HepG2 (cell line): ENCODE measurements around the gene SERINC4. TPM values are rescaled to one million over a fixed set of nuclear protein-coding genes. Genes with fewer than 3 reads are reported as not detected.
A peak's percentile ranks its signal among the peaks of the same experiment; 100 is the strongest.

Source experiments
- ARNT ChIP-seq: fragments of 450-650 bp; IDR thresholded peaks from 2 replicates; pipeline ENCODE4 v1.6.1; 2017
- ATRX ChIP-seq: sonication (generic); formaldehyde crosslinking; IDR thresholded peaks from 2 replicates; pipeline ENCODE4 v1.4.0; 2020; ENCODE audit warnings: missing genetic modification reagents, borderline replicate concordance
- EEA1 ChIP-seq: sonication (generic); formaldehyde crosslinking; IDR thresholded peaks from 2 replicates; pipeline ENCODE4 v1.5.1; 2020; ENCODE audit warnings: mild to moderate bottlenecking, missing genetic modification reagents, borderline replicate concordance
- GFI1 ChIP-seq: sonication (generic); formaldehyde crosslinking; IDR thresholded peaks from 2 replicates; pipeline ENCODE4 v1.5.0; 2020; ENCODE audit warnings: missing genetic modification reagents, mild to moderate bottlenecking, borderline replicate concordance
- NFIC ChIP-seq: IDR thresholded peaks from 2 replicates; pipeline ENCODE4 v1.6.1; 2012; ENCODE audit warnings: mild to moderate bottlenecking, low read length, inconsistent platforms
- NFYC ChIP-seq: IDR thresholded peaks from 2 replicates; pipeline ENCODE4 v1.6.1; 2016; ENCODE audit warnings: missing genetic modification reagents, missing compliant biosample characterization
- PHF21A ChIP-seq: sonication (generic); formaldehyde crosslinking; IDR thresholded peaks from 2 replicates; pipeline ENCODE4 v1.5.0; 2020; ENCODE audit warnings: mild to moderate bottlenecking, missing genetic modification reagents
- POGZ ChIP-seq: sonication (generic); formaldehyde crosslinking; IDR thresholded peaks from 2 replicates; pipeline ENCODE4 v1.4.0; 2020; ENCODE audit warnings: mild to moderate bottlenecking, missing genetic modification reagents
- RFXANK ChIP-seq: IDR thresholded peaks from 2 replicates; pipeline ENCODE4 v1.6.1; 2016
- SMARCC2 ChIP-seq: fragments of 450-650 bp; IDR thresholded peaks from 2 replicates; pipeline ENCODE4 v1.6.1; 2017; ENCODE audit warnings: antibody characterized with exemption, mild to moderate bottlenecking
- SRF ChIP-seq: IDR thresholded peaks from 2 replicates; pipeline ENCODE4 v1.6.1; 2011; ENCODE audit warnings: mild to moderate bottlenecking, low read depth, low read length, moderate library complexity
- TEAD2 ChIP-seq: sonication (generic); formaldehyde crosslinking; IDR thresholded peaks from 2 replicates; pipeline ENCODE4 v1.9.0; 2021; ENCODE audit warnings: missing genetic modification reagents
- WIZ ChIP-seq: sonication (generic); formaldehyde crosslinking; IDR thresholded peaks from 2 replicates; pipeline ENCODE4 v1.5.1; 2020; ENCODE audit warnings: mild to moderate bottlenecking, missing genetic modification reagents
- ZBTB7A ChIP-seq: sonication (generic); formaldehyde crosslinking; IDR thresholded peaks from 2 replicates; pipeline ENCODE4 v1.8.0; 2022; ENCODE audit warnings: mild to moderate bottlenecking, missing genetic modification reagents
- ZKSCAN5 ChIP-seq: sonication (generic); formaldehyde crosslinking; IDR thresholded peaks from 2 replicates; pipeline ENCODE4 v1.5.1; 2020; ENCODE audit warnings: mild to moderate bottlenecking, missing genetic modification reagents
- ZNF432 ChIP-seq: sonication (generic); formaldehyde crosslinking; IDR thresholded peaks from 2 replicates; pipeline ENCODE4 v1.5.0; 2020; ENCODE audit warnings: missing genetic modification reagents, mild to moderate bottlenecking, borderline replicate concordance
- ZNF615 ChIP-seq: sonication (generic); formaldehyde crosslinking; IDR thresholded peaks from 2 replicates; pipeline ENCODE4 v1.5.0; 2020; ENCODE audit warnings: mild to moderate bottlenecking, missing genetic modification reagents, borderline replicate concordance
- ZSCAN22 ChIP-seq: sonication (generic); formaldehyde crosslinking; IDR thresholded peaks from 2 replicates; pipeline ENCODE4 v1.4.0; 2020; ENCODE audit warnings: mild to moderate bottlenecking, missing genetic modification reagents
- polyA plus RNA-seq, 8 experiments: library from polyadenylated mRNA; depleted of rRNA in 3 of 8; stranded (reverse) in 7 of 8; unstranded in 1 of 8; fragments of >200 nt; fragmentation: Illumina TruSeq in 4 of 8; extraction: Trizol in 4 of 8; gene quantifications; 2 replicates each; pipeline versions ENCODE4 v1.2.1 to v1.2.3, GENCODE V29; 2011 to 2016; ENCODE audit warnings: low read depth in 4 of 8, missing spikeins in 1 of 8, mixed read lengths in 1 of 8; ENCODE audit not compliant: insufficient read depth in 1 of 8
- total RNA-seq, 5 experiments: library from RNA; depleted of rRNA; stranded (reverse); fragments of >200 nt; fragmentation: Illumina TruSeq; extraction: Trizol; gene quantifications; 2 replicates each; pipeline ENCODE4 v1.2.3, GENCODE V29; 2016; ENCODE audit warnings: low read depth in 1 of 5
- TF ChIP-seq, protein P1 (sequence below): sonication (generic); formaldehyde crosslinking; conservative IDR thresholded peaks from 2 replicates; pipeline ENCODE4 v1.8.0; 2022; ENCODE audit warnings: low read depth, missing genetic modification reagents
- TF ChIP-seq, protein P2 (sequence below): sonication (generic); formaldehyde crosslinking; IDR thresholded peaks from 2 replicates; pipeline ENCODE4 v1.4.0; 2020; ENCODE audit warnings: mild to moderate bottlenecking, missing genetic modification reagents, borderline replicate concordance
- TF ChIP-seq, protein P3 (sequence below): sonication (generic); formaldehyde crosslinking; IDR thresholded peaks from 2 replicates; pipeline ENCODE4 v1.8.0; 2022; ENCODE audit warnings: mild to moderate bottlenecking, missing genetic modification reagents, borderline replicate concordance
- TF ChIP-seq, protein P4 (sequence below): sonication (generic); formaldehyde crosslinking; IDR thresholded peaks from 2 replicates; pipeline ENCODE4 v1.4.0; 2020; ENCODE audit warnings: mild to moderate bottlenecking, missing genetic modification reagents
- TF ChIP-seq, protein P5 (sequence below): sonication (generic); formaldehyde crosslinking; IDR thresholded peaks from 2 replicates; pipeline ENCODE4 v1.4.0; 2020; ENCODE audit warnings: missing genetic modification reagents; ENCODE audit errors: not compliant biosample characterization

Gene SERINC4
- total and polyA plus RNA-seq, 2 of the 13 experiments (the other 11 are each of a cell fraction or from before 2014, with no cell fraction given): not detected

DNA sequence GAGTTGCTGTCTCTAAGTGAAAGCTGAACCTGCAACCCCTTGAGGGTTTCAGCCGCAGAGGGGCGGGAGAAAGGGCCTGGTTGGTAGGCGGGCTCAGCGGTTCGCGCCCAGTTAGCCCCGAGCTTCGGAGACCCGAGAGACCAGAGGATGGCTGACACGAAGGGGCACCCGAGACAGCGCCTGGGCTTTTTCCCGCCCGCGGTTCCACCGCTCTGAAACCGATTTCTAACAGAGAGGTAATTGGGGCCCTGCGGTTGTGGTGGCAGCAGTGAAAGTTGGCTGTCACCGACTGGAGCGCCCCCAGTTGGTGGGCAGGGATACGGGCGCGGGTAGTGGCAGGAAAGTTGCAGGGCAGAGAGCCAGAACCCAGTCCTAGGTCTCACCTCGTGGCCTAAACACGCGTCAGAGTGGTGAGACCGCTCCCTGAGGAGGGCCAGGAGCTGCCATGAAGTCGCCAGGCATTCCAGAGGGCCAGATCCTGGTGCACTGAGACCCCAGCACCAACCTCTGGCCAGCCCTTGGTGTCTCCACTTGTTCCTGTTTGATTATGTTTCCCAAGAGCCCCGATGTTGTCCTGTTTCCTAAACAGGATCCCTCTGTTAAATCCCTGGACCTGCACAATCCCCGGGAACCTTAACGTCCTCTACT lies 22.6 kb downstream of the SERINC4 start (continued):
- no peak for TF ChIP-seq SRF
- no peak for TF ChIP-seq RFXANK (CRISPR knock-in tag)
- peak; percentile 56; the same call in 1 of the 2 replicates for TF ChIP-seq ZSCAN22
- TF ChIP-seq ARNT: no peak
- TF ChIP-seq, protein P1, sequence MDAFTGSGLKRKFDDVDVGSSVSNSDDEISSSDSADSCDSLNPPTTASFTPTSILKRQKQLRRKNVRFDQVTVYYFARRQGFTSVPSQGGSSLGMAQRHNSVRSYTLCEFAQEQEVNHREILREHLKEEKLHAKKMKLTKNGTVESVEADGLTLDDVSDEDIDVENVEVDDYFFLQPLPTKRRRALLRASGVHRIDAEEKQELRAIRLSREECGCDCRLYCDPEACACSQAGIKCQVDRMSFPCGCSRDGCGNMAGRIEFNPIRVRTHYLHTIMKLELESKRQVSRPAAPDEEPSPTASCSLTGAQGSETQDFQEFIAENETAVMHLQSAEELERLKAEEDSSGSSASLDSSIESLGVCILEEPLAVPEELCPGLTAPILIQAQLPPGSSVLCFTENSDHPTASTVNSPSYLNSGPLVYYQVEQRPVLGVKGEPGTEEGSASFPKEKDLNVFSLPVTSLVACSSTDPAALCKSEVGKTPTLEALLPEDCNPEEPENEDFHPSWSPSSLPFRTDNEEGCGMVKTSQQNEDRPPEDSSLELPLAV (CRISPR knock-in tag): no peak
- no peak for TF ChIP-seq SMARCC2
- TF ChIP-seq, protein P2, sequence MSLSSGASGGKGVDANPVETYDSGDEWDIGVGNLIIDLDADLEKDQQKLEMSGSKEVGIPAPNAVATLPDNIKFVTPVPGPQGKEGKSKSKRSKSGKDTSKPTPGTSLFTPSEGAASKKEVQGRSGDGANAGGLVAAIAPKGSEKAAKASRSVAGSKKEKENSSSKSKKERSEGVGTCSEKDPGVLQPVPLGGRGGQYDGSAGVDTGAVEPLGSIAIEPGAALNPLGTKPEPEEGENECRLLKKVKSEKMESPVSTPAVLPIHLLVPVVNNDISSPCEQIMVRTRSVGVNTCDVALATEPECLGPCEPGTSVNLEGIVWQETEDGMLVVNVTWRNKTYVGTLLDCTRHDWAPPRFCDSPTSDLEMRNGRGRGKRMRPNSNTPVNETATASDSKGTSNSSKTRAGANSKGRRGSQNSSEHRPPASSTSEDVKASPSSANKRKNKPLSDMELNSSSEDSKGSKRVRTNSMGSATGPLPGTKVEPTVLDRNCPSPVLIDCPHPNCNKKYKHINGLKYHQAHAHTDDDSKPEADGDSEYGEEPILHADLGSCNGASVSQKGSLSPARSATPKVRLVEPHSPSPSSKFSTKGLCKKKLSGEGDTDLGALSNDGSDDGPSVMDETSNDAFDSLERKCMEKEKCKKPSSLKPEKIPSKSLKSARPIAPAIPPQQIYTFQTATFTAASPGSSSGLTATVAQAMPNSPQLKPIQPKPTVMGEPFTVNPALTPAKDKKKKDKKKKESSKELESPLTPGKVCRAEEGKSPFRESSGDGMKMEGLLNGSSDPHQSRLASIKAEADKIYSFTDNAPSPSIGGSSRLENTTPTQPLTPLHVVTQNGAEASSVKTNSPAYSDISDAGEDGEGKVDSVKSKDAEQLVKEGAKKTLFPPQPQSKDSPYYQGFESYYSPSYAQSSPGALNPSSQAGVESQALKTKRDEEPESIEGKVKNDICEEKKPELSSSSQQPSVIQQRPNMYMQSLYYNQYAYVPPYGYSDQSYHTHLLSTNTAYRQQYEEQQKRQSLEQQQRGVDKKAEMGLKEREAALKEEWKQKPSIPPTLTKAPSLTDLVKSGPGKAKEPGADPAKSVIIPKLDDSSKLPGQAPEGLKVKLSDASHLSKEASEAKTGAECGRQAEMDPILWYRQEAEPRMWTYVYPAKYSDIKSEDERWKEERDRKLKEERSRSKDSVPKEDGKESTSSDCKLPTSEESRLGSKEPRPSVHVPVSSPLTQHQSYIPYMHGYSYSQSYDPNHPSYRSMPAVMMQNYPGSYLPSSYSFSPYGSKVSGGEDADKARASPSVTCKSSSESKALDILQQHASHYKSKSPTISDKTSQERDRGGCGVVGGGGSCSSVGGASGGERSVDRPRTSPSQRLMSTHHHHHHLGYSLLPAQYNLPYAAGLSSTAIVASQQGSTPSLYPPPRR (CRISPR knock-in tag): no peak; the same call in 1 of the 2 replicates
- TF ChIP-seq NFIC: no peak
- TF ChIP-seq ZKSCAN5 (CRISPR knock-in tag): no peak
- TF ChIP-seq, protein P3, sequence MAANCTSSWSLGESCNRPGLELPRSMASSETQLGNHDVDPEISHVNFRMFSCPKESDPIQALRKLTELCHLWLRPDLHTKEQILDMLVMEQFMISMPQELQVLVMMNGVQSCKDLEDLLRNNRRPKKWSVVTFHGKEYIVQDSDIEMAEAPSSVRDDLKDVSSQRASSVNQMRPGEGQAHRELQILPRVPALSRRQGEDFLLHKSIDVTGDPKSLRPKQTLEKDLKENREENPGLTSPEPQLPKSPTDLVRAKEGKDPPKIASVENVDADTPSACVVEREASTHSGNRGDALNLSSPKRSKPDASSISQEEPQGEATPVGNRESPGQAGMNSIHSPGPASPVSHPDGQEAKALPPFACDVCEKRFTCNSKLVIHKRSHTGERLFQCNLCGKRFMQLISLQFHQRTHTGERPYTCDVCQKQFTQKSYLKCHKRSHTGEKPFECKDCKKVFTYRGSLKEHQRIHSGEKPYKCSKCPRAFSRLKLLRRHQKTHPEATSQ: no peak
- TF ChIP-seq GFI1 (CRISPR knock-in tag): no peak
- no peak; the same call in 1 of the 2 replicates for TF ChIP-seq PHF21A (CRISPR knock-in tag)
- TF ChIP-seq, protein P4, sequence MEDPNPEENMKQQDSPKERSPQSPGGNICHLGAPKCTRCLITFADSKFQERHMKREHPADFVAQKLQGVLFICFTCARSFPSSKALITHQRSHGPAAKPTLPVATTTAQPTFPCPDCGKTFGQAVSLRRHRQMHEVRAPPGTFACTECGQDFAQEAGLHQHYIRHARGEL: no peak
- TF ChIP-seq, protein P5, sequence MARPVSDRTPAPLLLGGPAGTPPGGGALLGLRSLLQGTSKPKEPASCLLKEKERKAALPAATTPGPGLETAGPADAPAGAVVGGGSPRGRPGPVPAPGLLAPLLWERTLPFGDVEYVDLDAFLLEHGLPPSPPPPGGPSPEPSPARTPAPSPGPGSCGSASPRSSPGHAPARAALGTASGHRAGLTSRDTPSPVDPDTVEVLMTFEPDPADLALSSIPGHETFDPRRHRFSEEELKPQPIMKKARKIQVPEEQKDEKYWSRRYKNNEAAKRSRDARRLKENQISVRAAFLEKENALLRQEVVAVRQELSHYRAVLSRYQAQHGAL (CRISPR knock-in tag): no peak
- no peak for TF ChIP-seq POGZ (CRISPR knock-in tag)
- no peak for TF ChIP-seq ZNF432 (CRISPR knock-in tag)
- TF ChIP-seq EEA1 (CRISPR knock-in tag): no peak
- no peak for TF ChIP-seq ZNF615 (CRISPR knock-in tag)
- TF ChIP-seq NFYC (CRISPR knock-in tag): no peak
- no peak for TF ChIP-seq ATRX (CRISPR knock-in tag)
- TF ChIP-seq ZBTB7A: peak; percentile 36; the same call in 1 of the 2 replicates
- no peak for TF ChIP-seq TEAD2 (CRISPR knock-in tag)
- TF ChIP-seq WIZ (CRISPR knock-in tag): no peak
